ENCODE measurements around the gene FUCA1.

GRCh38 chr1:23825762-23826522, 42.1 kb downstream of the FUCA1 start:
- TF ChIP-seq POLR2A (IDR thresholded peaks at IDR 0.05): no peak
- no peak for TF ChIP-seq CTCF (IDR thresholded peaks at IDR 0.05)
- no peak for TF ChIP-seq POLR2AphosphoS5 (IDR thresholded peaks at IDR 0.05)
- no peak for TF ChIP-seq EP300 (IDR thresholded peaks at IDR 0.05; ENCODE audit: low read depth)

All from transverse colon (tissue), 4 donors.